Cerebellar nuclear complex (tissue), 1 donor: ENCODE results near the gene SLC4A4.
"Not testable (repeated sequence)": the region's sequence is repeated elsewhere in the genome, so short reads cannot be mapped to it uniquely, and the experiment has no call there.

Experiments
- DNase-seq, 2 experiments: peaks; one replicate each; lab custom pipeline; 2025; lab: John Stamatoyannopoulos, UW

The SLC4A4 gene

GRCh38 chr4:71408961-71409360, 70.1 kb downstream of the SLC4A4 start:
- DNase-seq, result not testable (repeated sequence)

- no peak for DNase-seq
Measured at GRCh38 chr4:71411981-71412380, 73.2 kb downstream of the SLC4A4 start.

- DNase-seq, result no peak
Measured at GRCh38 chr4:71415491-71415890, 76.7 kb downstream of the SLC4A4 start.

GRCh38 chr4:71417150-71417549, 78.3 kb downstream of the SLC4A4 start:
- no peak for DNase-seq

- DNase-seq, result no peak
Measured at GRCh38 chr4:71426381-71427042, 87.7 kb downstream of the SLC4A4 start.

GRCh38 chr4:71429106-71429505, 90.3 kb downstream of the SLC4A4 start:
- DNase-seq, result no peak

GRCh38 chr4:71429962-71430361, 91.1 kb downstream of the SLC4A4 start:
- no peak for DNase-seq

- DNase-seq, result no peak
Measured at GRCh38 chr4:71430609-71431008, 91.8 kb downstream of the SLC4A4 start.

GRCh38 chr4:71440612-71441011, 101.8 kb downstream of the SLC4A4 start:
- DNase-seq, result no peak

- DNase-seq, result no peak
Measured at GRCh38 chr4:71441186-71442169, 102.7 kb downstream of the SLC4A4 start.

- no peak for DNase-seq
Measured at GRCh38 chr4:71442336-71442735, 103.5 kb downstream of the SLC4A4 start.

- no peak for DNase-seq
Measured at GRCh38 chr4:71444395-71444794, 105.6 kb downstream of the SLC4A4 start.

GRCh38 chr4:71445811-71446210, 107.0 kb downstream of the SLC4A4 start:
- no peak for DNase-seq

GRCh38 chr4:71446479-71447081, 107.8 kb downstream of the SLC4A4 start:
- no peak for DNase-seq

- DNase-seq, result no peak
Measured at GRCh38 chr4:71449040-71449439, 110.2 kb downstream of the SLC4A4 start.

- no peak for DNase-seq
Measured at GRCh38 chr4:71449878-71450277, 111.1 kb downstream of the SLC4A4 start.

- DNase-seq, result peak; percentile 77 to 94
Measured at GRCh38 chr4:71453531-71453930, 114.7 kb downstream of the SLC4A4 start.

GRCh38 chr4:71456841-71457240, 118.0 kb downstream of the SLC4A4 start:
- DNase-seq, result no peak

GRCh38 chr4:71460371-71460770, 121.6 kb downstream of the SLC4A4 start:
- no peak for DNase-seq

GRCh38 chr4:71461422-71461821, 122.6 kb downstream of the SLC4A4 start:
- DNase-seq, result no peak

- DNase-seq, result no peak
Measured at GRCh38 chr4:71466775-71467174, 128.0 kb downstream of the SLC4A4 start.

GRCh38 chr4:71468116-71468710, 129.4 kb downstream of the SLC4A4 start:
- no peak for DNase-seq
